HepG2 (cell line): ENCODE results near the gene ZNF474.

ENCODE experiments used
- ARNTL ChIP-seq: sonication (generic); formaldehyde crosslinking; IDR thresholded peaks from 2 replicates; pipeline ENCODE4 v1.4.0; 2020; ENCODE audit warnings: mild to moderate bottlenecking, missing genetic modification reagents
- DNMT3B ChIP-seq: conservative IDR thresholded peaks from 2 replicates; pipeline ENCODE4 v1.6.1; 2016; ENCODE audit warnings: missing biosample characterization, control low read depth
- ETV6 ChIP-seq: sonication (generic); formaldehyde crosslinking; conservative IDR thresholded peaks from 2 replicates; pipeline ENCODE4 v1.4.0; 2020; ENCODE audit warnings: missing genetic modification reagents
- FOSL1 ChIP-seq: sonication (generic); formaldehyde crosslinking; IDR thresholded peaks from 2 replicates; pipeline ENCODE4 v1.9.0; 2021; ENCODE audit warnings: missing genetic modification reagents, borderline replicate concordance
- HOXD1 ChIP-seq: sonication (generic); formaldehyde crosslinking; IDR thresholded peaks from 2 replicates; pipeline ENCODE4 v1.5.0; 2020; ENCODE audit warnings: missing genetic modification reagents
- JUN ChIP-seq: sonication (generic); formaldehyde crosslinking; IDR thresholded peaks from 2 replicates; pipeline ENCODE4 v1.4.0; 2020; ENCODE audit warnings: mild to moderate bottlenecking, missing genetic modification reagents
- KAT2B ChIP-seq: fragments of 150-350 bp; IDR thresholded peaks from 2 replicates; pipeline ENCODE4 v1.6.1; 2014; ENCODE audit warnings: low read depth, low read length, borderline replicate concordance
- SIN3A ChIP-seq: IDR thresholded peaks from 2 replicates; pipeline ENCODE4 v1.6.1; 2011; ENCODE audit warnings: low read depth, mild to moderate bottlenecking, control low read depth, low read length, borderline replicate concordance
- ZNF761 ChIP-seq: sonication (generic); formaldehyde crosslinking; conservative IDR thresholded peaks from 2 replicates; pipeline ENCODE4 v1.4.0; 2020; ENCODE audit warnings: mild to moderate bottlenecking, missing genetic modification reagents

DNA sequence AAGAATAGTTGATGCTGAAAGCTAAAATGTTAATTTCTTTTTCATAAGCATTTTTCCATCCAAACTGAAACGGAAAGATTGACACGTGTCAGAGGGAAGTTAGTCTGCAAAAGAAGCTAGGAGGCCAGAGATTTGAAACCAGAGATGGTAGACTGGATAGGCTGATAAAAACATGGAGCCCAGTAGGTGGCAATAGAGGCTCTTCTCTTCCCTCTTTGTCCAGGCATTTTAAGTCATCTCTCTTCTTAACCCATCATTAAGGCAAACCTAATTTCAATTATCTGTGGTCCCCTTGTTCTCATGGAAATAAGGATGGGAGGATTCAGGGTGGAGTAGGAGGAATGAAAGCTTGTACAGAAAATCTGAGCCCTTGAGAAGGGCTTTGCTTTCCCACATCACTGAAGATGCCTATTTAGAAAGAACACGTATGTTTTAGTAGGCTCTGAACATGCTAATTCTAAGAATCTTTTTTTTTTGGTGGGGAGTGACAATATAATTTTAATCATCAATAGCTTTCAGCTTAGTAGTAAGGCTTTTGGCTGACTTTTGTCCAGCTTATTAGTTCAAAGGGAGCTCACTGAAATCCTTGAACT, 66.6 kb downstream of the ZNF474 start:
- TF ChIP-seq ARNTL (CRISPR knock-in tag) (no peak), SIN3A (no peak), ETV6 (CRISPR knock-in tag) (no peak), ZNF761 (CRISPR knock-in tag) (no peak), JUN (CRISPR knock-in tag) (no peak), DNMT3B (CRISPR knock-in tag) (no peak), FOSL1 (CRISPR knock-in tag) (no peak), KAT2B (no peak), HOXD1 (CRISPR knock-in tag) (no peak)
